ENCODE results near the gene SAV1. TPM values are rescaled to one million over a fixed set of nuclear protein-coding genes. Genes with fewer than 3 reads are reported as not detected.

The SAV1 gene
- total RNA-seq, 2 donors from 2014 or later: 35.6 to 47.9 TPM

DNA sequence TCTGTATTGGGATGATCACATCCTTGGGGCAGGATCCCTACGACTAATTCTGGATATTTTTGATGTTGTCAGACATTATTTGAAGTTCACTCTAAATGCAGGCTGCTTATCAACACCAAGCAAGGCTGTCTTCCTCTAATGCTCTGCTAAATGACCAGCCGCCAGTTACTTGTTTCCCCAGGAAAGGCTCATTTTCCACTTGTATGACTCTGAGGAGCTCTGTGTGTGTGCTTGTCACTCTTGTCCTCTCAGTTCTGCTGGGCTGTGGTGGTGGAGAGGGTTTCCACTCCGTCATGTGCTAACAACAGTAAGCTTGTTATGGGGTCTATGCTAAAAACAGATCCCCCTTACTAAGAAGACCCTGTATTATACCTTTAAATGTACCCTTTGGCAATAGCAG is 66.1 kb downstream of the SAV1 start:
- Histone ChIP-seq H3K4me3 (no peak overlapping the region), H3K27ac (no peak overlapping the region), H3K36me3 (no peaks in the 10 kb centered on the region), H3K9me3 (no peaks in the 10 kb centered on the region), H3K27me3 (replicated peaks; ENCODE audit: insufficient read depth) (no peaks in the 10 kb centered on the region), H3K4me1 (ENCODE audit: control insufficient read depth in 1 of 2, low read depth in 2 of 2) (peaks cover 0 to 3% of the 10 kb centered on the region in 2 donors)
- no peak for TF ChIP-seq CTCF (IDR thresholded peaks at IDR 0.05)
- DNase-seq (ENCODE audit: low spot score) (no peak), ATAC-seq (ENCODE audit: insufficient number of reproducible peaks, low FRiP score, low read depth) (no peak)

DNA sequence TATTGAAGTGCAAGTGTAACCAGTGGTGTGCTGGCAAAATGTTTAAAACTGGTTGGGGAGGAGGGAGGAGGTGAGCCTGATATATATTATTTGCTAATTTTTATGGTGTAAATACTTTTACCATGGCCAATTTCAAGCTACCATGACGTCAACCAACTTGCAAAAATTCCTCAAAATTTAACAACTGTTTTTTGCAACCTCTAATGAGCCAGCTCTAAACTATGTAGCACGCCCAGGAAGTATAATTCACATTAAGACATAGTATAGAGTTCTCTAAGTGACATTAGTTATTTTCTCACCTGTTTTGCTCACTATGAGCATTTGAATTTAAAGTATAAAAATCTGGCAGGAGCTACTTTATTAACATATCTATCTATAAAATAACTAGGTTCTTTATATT is 66.7 kb downstream of the SAV1 start:
- Histone ChIP-seq H3K27me3 (replicated peaks; ENCODE audit: insufficient read depth) (no peaks in the 10 kb centered on the region), H3K36me3 (no peaks in the 10 kb centered on the region), H3K4me1 (ENCODE audit: control insufficient read depth in 1 of 2, low read depth in 2 of 2) (peaks cover 0 to 3% of the 10 kb centered on the region in 2 donors), H3K27ac (no peak overlapping the region), H3K4me3 (no peak overlapping the region), H3K9me3 (no peaks in the 10 kb centered on the region)
- ATAC-seq (ENCODE audit: insufficient number of reproducible peaks, low FRiP score, low read depth) (no peak), DNase-seq (ENCODE audit: low spot score) (no peak)
- no peak for TF ChIP-seq CTCF (IDR thresholded peaks at IDR 0.05)

DNA sequence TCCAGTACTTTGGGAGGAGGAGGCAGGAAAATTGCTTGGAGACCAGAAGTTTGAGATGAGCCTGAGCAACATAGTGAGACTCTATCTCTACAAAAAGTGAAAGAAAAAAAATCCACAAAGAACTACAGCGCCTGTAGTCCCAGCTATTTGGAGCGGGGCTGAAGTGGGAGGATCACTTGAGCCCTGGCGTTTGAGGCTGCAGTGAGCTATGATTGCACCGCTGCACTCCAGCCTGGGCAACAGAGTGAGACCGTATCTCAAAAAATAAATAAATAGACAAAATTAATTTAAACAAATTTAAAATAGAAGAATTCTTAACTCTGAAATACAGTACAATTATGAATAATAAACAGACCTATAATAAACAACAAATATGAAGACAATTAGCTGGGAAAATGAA is 67.3 kb downstream of the SAV1 start:
- Histone ChIP-seq H3K9me3 (no peaks in the 10 kb centered on the region), H3K27ac (no peak overlapping the region), H3K36me3 (no peaks in the 10 kb centered on the region), H3K4me3 (no peak overlapping the region), H3K27me3 (replicated peaks; ENCODE audit: insufficient read depth) (no peaks in the 10 kb centered on the region), H3K4me1 (ENCODE audit: control insufficient read depth in 1 of 2, low read depth in 2 of 2) (peaks cover 0 to 3% of the 10 kb centered on the region in 2 donors)
- TF ChIP-seq CTCF (IDR thresholded peaks at IDR 0.05): no peak
- DNase-seq (ENCODE audit: low spot score): no peak
- no peak for ATAC-seq (ENCODE audit: insufficient number of reproducible peaks, low FRiP score, low read depth)

DNA sequence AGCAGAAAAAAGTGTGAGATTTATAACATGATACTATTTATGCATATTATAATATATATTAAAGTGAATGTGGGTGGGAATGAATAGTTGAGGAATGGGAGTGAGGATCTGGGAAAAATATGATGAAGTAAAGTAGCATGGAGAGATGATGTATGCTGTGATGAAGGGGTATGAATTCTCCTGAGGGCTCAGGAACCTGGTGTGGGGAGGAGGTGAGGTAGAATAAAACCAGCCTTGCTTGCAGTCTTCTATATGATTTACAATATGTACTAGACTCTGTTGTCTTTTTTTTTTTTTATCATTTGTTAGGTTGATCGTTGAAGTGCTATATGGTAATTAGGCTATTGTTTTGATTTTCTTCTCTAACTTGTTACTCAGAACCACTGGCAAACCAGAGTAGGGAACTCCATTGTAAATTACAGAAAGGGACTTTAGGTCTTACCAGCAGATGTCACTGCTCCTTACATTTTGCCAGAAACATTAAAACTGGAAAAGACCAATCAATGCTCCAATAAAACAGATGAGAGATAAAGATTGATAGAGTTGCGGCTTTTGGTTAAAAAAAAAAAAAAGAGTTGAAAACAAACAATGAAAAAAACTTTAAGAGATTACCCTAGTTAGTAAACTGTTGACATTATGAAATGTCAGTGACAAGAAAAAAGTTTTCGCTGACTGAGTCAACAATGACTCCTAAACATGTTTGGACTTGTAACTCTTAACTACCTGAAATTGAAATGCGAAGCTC is 68.2 kb downstream of the SAV1 start:
- peak; percentile 39 for TF ChIP-seq CTCF (IDR thresholded peaks at IDR 0.05)
- no peak for ATAC-seq (ENCODE audit: insufficient number of reproducible peaks, low FRiP score, low read depth)
- no peaks in the 10 kb centered on the region for H3K27me3 ChIP-seq (replicated peaks; ENCODE audit: insufficient read depth)
- no peaks in the 10 kb centered on the region for H3K4me1 ChIP-seq (ENCODE audit: control insufficient read depth in 1 of 2, low read depth in 2 of 2)
- no peak for DNase-seq (ENCODE audit: low spot score)
- H3K27ac ChIP-seq: no peak overlapping the region
- H3K9me3 ChIP-seq: no peaks in the 10 kb centered on the region
- H3K4me3 ChIP-seq: no peak overlapping the region
- H3K36me3 ChIP-seq: no peaks in the 10 kb centered on the region

- DNase-seq (ENCODE audit: low spot score) (no peak), ATAC-seq (ENCODE audit: insufficient number of reproducible peaks, low FRiP score, low read depth) (no peak)
- H3K9me3 ChIP-seq: no peaks in the 10 kb centered on the region
- TF ChIP-seq CTCF (IDR thresholded peaks at IDR 0.05): no peak
- H3K27me3 ChIP-seq (replicated peaks; ENCODE audit: insufficient read depth): no peaks in the 10 kb centered on the region
- peaks cover 5% of the 10 kb centered on the region for H3K36me3 ChIP-seq
- no peaks in the 10 kb centered on the region for H3K4me1 ChIP-seq (ENCODE audit: control insufficient read depth in 1 of 2, low read depth in 2 of 2)
- no peak overlapping the region for H3K4me3 ChIP-seq
- H3K27ac ChIP-seq: no peak overlapping the region
These were observed 69.3 kb downstream of the SAV1 start for GRCh38 chr14:50598765-50599164.

Data from thoracic aorta (tissue), 2 donors.